ENCODE results near the gene PIGR. TPM values are rescaled to one million over a fixed set of nuclear protein-coding genes. Genes with fewer than 3 reads are reported as not detected.

The PIGR gene
- total and polyA plus RNA-seq, 8 donors, result 0.11 to 587 (median 0.22) TPM

DNA sequence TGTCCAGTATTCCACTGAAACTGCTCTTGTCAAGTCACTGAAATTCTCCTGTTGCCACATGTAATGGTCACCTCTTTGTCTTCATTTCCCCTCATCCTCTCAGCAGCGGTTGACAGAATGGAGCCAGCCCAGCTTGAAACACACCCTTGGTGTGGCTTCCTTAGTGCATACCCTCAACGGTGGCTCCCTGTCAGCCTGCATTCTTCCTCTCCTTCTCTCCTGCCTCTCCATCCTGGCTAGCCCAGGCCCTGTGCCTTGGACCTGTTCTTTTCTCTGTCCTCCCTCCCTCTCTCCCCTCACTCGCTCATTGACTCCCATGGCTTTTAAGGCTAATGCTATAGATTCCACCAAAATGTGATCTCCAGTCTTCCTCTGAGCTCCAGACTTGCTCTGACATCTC is 28.2 kb downstream of the PIGR start:
- H3K4me1 ChIP-seq, result peaks cover 4 to 19% of the 10 kb centered on the region in 2 donors
- DNase-seq (no peak), ATAC-seq (no peak)
- intact Hi-C loops (cut with DNase I), result loop anchor here in 1 of 2 donors (5.0 kb wide), 1 partner anchor 191 kb away; no protein-coding TSS in a partner anchor
- H3K4me3 ChIP-seq, result no peak overlapping the region
- no peaks in the 10 kb centered on the region for H3K36me3 ChIP-seq
- TF ChIP-seq CTCF (IDR thresholded peaks at IDR 0.05), result no peak
- H3K9me3 ChIP-seq, result no peaks in the 10 kb centered on the region
- H3K27ac ChIP-seq, result no peak overlapping the region
- no peaks in the 10 kb centered on the region for H3K27me3 ChIP-seq

DNA sequence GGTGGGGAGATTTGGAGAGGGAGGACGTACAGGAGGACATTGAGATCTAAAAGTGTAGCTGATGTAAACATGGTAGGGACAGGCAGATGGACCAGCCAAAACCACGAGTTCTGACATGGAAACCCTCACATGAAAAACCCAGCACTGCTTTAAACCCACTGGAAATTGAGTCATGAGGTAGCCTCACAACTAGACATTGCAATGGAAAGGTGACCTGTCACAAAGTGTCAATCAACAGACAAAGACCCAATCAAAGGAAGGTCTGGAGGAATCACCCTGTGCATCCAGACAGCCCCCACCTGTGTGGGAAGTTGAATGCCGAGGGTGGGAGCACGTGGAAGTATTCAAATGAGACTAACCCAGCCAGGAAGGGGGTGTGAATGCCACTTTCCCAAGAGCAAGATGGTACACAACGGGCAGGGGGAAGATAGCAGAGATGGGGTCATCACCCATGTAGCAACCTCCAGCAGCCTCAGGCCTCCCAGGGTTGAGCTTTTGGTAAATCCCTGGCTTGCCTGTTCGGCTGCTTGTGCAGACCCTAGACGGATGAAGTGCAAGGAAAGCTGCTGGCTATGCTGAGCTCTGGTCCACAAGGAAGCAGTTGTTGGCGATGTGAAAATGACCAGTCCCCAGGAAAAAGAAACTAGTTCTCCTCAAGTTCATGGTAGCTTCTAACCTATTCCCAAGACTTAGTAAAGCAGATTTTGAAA is 30.1 kb downstream of the PIGR start:
- H3K4me3 ChIP-seq, result no peak overlapping the region
- peaks cover 0 to 17% of the 10 kb centered on the region in 2 donors for H3K4me1 ChIP-seq
- no peaks in the 10 kb centered on the region for H3K9me3 ChIP-seq
- ATAC-seq (no peak), DNase-seq (no peak)
- TF ChIP-seq CTCF (IDR thresholded peaks at IDR 0.05), result no peak
- no peaks in the 10 kb centered on the region for H3K27me3 ChIP-seq
- no peaks in the 10 kb centered on the region for H3K36me3 ChIP-seq
- H3K27ac ChIP-seq, result no peak overlapping the region
- intact Hi-C loops (cut with DNase I), result loop anchor here in 1 of 2 donors (5.0 kb wide), 1 partner anchor 189 kb away; no protein-coding TSS in a partner anchor

GRCh38 chr1:206915030-206915735 is 31.1 kb downstream of the PIGR start:
- H3K4me3 ChIP-seq, result no peak overlapping the region
- H3K9me3 ChIP-seq, result no peaks in the 10 kb centered on the region
- H3K27ac ChIP-seq, result no peak overlapping the region
- peaks cover 0 to 27% of the 10 kb centered on the region in 2 donors for H3K4me1 ChIP-seq
- peaks cover 0 to 9% of the 10 kb centered on the region in 2 donors for H3K27me3 ChIP-seq
- TF ChIP-seq CTCF (IDR thresholded peaks at IDR 0.05), result no peak
- ATAC-seq (no peak), DNase-seq (no peak)
- H3K36me3 ChIP-seq, result no peaks in the 10 kb centered on the region
- intact Hi-C loops (cut with DNase I), result loop anchor here in 1 of 2 donors (5.0 kb wide), 1 partner anchor 188 kb away; no protein-coding TSS in a partner anchor

GRCh38 chr1:206913766-206914537 is 32.3 kb downstream of the PIGR start:
- intact Hi-C loops (cut with DNase I), result loop anchor here in 1 of 2 donors (5.0 kb wide), 1 partner anchor 97 kb away; no protein-coding TSS in a partner anchor
- Histone ChIP-seq H3K27me3 (peaks cover 5 to 22% of the 10 kb centered on the region in 2 donors), H3K4me1 (peaks cover 4 to 39% of the 10 kb centered on the region in 2 donors), H3K4me3 (no peak overlapping the region), H3K36me3 (no peaks in the 10 kb centered on the region), H3K27ac (no peak overlapping the region), H3K9me3 (no peaks in the 10 kb centered on the region)
- DNase-seq, result no peak
- no peak for ATAC-seq
- TF ChIP-seq CTCF (IDR thresholded peaks at IDR 0.05), result no peak
